CD4-positive, alpha-beta T cell treated with Interferon gamma for 1 hour (primary cell): ENCODE data around the gene RBBP4.
"Not testable (repeated sequence)": the region's sequence is repeated elsewhere in the genome, so short reads cannot be mapped to it uniquely, and the experiment has no call there.

Experiments used
- DNase-seq: peaks from one replicate; pipeline ENCODE4 v3.0.0-alpha.2; 2020

Gene RBBP4

GRCh38 chr1:32642292-32642827 lies 8.6 kb upstream of the RBBP4 start:
- DNase-seq = not testable (repeated sequence)

- DNase-seq = no peak
Observed at GRCh38 chr1:32644426-32644825, 6.6 kb upstream of the RBBP4 start.

GRCh38 chr1:32647308-32648134 lies 3.5 kb upstream of the RBBP4 start:
- DNase-seq = no peak

GRCh38 chr1:32650248-32650751 lies 708 bp upstream of the RBBP4 start, which contains the start of gene ZBTB8OS:
Gene ZBTB8OS, minus strand, starts transcription at chr1:32650550. Its CDS starts 21 bp downstream, at chr1:32650529.
- DNase-seq = peak; percentile 93

- DNase-seq = no peak
Observed at GRCh38 chr1:32651461-32652073, 559 bp downstream of the RBBP4 start.

- no peak for DNase-seq
Observed at GRCh38 chr1:32652244-32652962, 1.4 kb downstream of the RBBP4 start.

GRCh38 chr1:32659581-32659980 lies 8.6 kb downstream of the RBBP4 start:
- DNase-seq = no peak

- DNase-seq = no peak
Observed at GRCh38 chr1:32665915-32666314, 14.9 kb downstream of the RBBP4 start.

GRCh38 chr1:32666901-32667566 lies 16.0 kb downstream of the RBBP4 start:
- DNase-seq = no peak

- not testable (repeated sequence) for DNase-seq
Observed at GRCh38 chr1:32668716-32669115, 17.7 kb downstream of the RBBP4 start.

- DNase-seq = no peak
Observed at GRCh38 chr1:32676945-32677344, 25.9 kb downstream of the RBBP4 start.

GRCh38 chr1:32679993-32680392 lies 29.0 kb downstream of the RBBP4 start:
- not testable (repeated sequence) for DNase-seq

- DNase-seq = no peak
Observed at GRCh38 chr1:32680642-32681041, 29.6 kb downstream of the RBBP4 start.

GRCh38 chr1:32681509-32681908 lies 30.5 kb downstream of the RBBP4 start:
- no peak for DNase-seq

- DNase-seq = no peak
Observed at GRCh38 chr1:32681999-32682398, 31.0 kb downstream of the RBBP4 start.

GRCh38 chr1:32683397-32683796 lies 32.4 kb downstream of the RBBP4 start:
- DNase-seq = no peak

GRCh38 chr1:32684167-32684811 lies 33.3 kb downstream of the RBBP4 start:
- DNase-seq = no peak

- DNase-seq = no peak
Observed at GRCh38 chr1:32685498-32685897, 34.5 kb downstream of the RBBP4 start.

GRCh38 chr1:32686387-32686786 lies 35.4 kb downstream of the RBBP4 start:
- DNase-seq = no peak

- no peak for DNase-seq
Observed at GRCh38 chr1:32693455-32694174, 42.6 kb downstream of the RBBP4 start.
